HG03095 (cell line): ENCODE results near the gene PNMA8A.
"Not testable (repeated sequence)": the region's sequence is repeated elsewhere in the genome, so short reads cannot be mapped to it uniquely, and the experiment has no call there.

ENCODE experiments used
- ATAC-seq: cut with Tn5 transposase; IDR thresholded peaks from one replicate; pipeline ENCODE4 v1.9.1; 2021; ENCODE audit warnings: moderate library complexity; ENCODE audit not compliant: unreplicated experiment

PNMA8A gene

GRCh38 chr19:46469541-46470185 is 1.7 kb downstream of the PNMA8A start:
- ATAC-seq = no peak

- ATAC-seq = no peak
These were observed 4.7 kb downstream of the PNMA8A start for GRCh38 chr19:46466536-46467196.

GRCh38 chr19:46463516-46463915 is 7.8 kb downstream of the PNMA8A start:
- no peak for ATAC-seq

GRCh38 chr19:46461537-46461936 is 9.8 kb downstream of the PNMA8A start:
- no peak for ATAC-seq

GRCh38 chr19:46460981-46461380 is 10.4 kb downstream of the PNMA8A start:
- ATAC-seq = no peak

GRCh38 chr19:46460055-46460454 is 11.3 kb downstream of the PNMA8A start:
- ATAC-seq = no peak

- ATAC-seq = no peak
These were observed 14.4 kb downstream of the PNMA8A start for GRCh38 chr19:46456930-46457329.

- no peak for ATAC-seq
These were observed 17.1 kb downstream of the PNMA8A start for GRCh38 chr19:46454244-46454643.

- no peak for ATAC-seq
These were observed 17.7 kb downstream of the PNMA8A start for GRCh38 chr19:46453661-46454060.

- ATAC-seq = no peak
These were observed 19.2 kb downstream of the PNMA8A start for GRCh38 chr19:46452186-46452585.

- no peak for ATAC-seq
These were observed 20.0 kb downstream of the PNMA8A start for GRCh38 chr19:46451352-46451751.

GRCh38 chr19:46450737-46451136 is 20.6 kb downstream of the PNMA8A start:
- no peak for ATAC-seq

- no peak for ATAC-seq
These were observed 22.1 kb downstream of the PNMA8A start for GRCh38 chr19:46449228-46449627.

- no peak for ATAC-seq
These were observed 22.8 kb downstream of the PNMA8A start for GRCh38 chr19:46448601-46449000.

GRCh38 chr19:46447824-46448223 is 23.5 kb downstream of the PNMA8A start:
- ATAC-seq = no peak

- no peak for ATAC-seq
These were observed 24.4 kb downstream of the PNMA8A start for GRCh38 chr19:46447006-46447405.

- ATAC-seq = no peak
These were observed 25.3 kb downstream of the PNMA8A start for GRCh38 chr19:46446021-46446420.

- ATAC-seq = no peak
These were observed 28.4 kb downstream of the PNMA8A start for GRCh38 chr19:46442808-46443450.

- no peak for ATAC-seq
These were observed 29.5 kb downstream of the PNMA8A start for GRCh38 chr19:46441866-46442265.

GRCh38 chr19:46435689-46436088 is 35.7 kb downstream of the PNMA8A start:
- ATAC-seq = not testable (repeated sequence)

GRCh38 chr19:46435009-46435408 is 36.4 kb downstream of the PNMA8A start:
- ATAC-seq = no peak

- ATAC-seq = not testable (repeated sequence)
These were observed 37.9 kb downstream of the PNMA8A start for GRCh38 chr19:46433470-46433869.
